Smooth muscle cell (in vitro differentiated cells): Measurements from ENCODE around the gene ITM2A. TPM values are rescaled to one million over a fixed set of nuclear protein-coding genes. Genes with fewer than 3 reads are reported as not detected.

Experiments used
- DNase-seq: peaks from one replicate; lab custom pipeline; 2025; ENCODE audit not compliant: unreplicated experiment; lab: John Stamatoyannopoulos, UW
- H2AFZ ChIP-seq: fragments of 200-600 bp; sonication (generic); 2 replicates; pipeline ENCODE4 v1.6.0; 2016; ENCODE audit warnings: antibody characterized with exemption, low read depth, mild to moderate bottlenecking
- H3F3A ChIP-seq: fragments of 200-600 bp; sonication (generic); 2 replicates; pipeline ENCODE4 v1.6.0; 2017; ENCODE audit warnings: antibody characterized with exemption, low read depth
- H3K27ac ChIP-seq: fragments of 200-600 bp; sonication (generic); 2 replicates; pipeline ENCODE4 v1.5.1; 2016; ENCODE audit warnings: low read depth, mild to moderate bottlenecking
- H3K27me3 ChIP-seq: fragments of 200-600 bp; sonication (generic); 2 replicates; pipeline ENCODE4 v1.6.1; 2016; ENCODE audit warnings: low read depth, mild to moderate bottlenecking
- H3K36me3 ChIP-seq: fragments of 200-600 bp; sonication (generic); 2 replicates; pipeline ENCODE4 v1.5.1; 2016; ENCODE audit warnings: low read depth
- H3K4me1 ChIP-seq: fragments of 200-600 bp; sonication (generic); 2 replicates; pipeline ENCODE4 v1.5.1; 2016; ENCODE audit warnings: low read depth
- H3K4me2 ChIP-seq: fragments of 200-600 bp; sonication (generic); 2 replicates; pipeline ENCODE4 v1.6.0; 2016; ENCODE audit warnings: mild to moderate bottlenecking
- H3K4me3 ChIP-seq: fragments of 200-600 bp; sonication (generic); 2 replicates; pipeline ENCODE4 v1.5.1; 2016; ENCODE audit warnings: mild to moderate bottlenecking
- H3K79me2 ChIP-seq: fragments of 200-600 bp; sonication (generic); 2 replicates; pipeline ENCODE4 v1.6.0; 2016; ENCODE audit warnings: low read depth, mild to moderate bottlenecking
- H3K9ac ChIP-seq: fragments of 200-600 bp; sonication (generic); 2 replicates; pipeline ENCODE4 v1.6.0; 2016; ENCODE audit warnings: low read depth
- H3K9me3 ChIP-seq: fragments of 200-600 bp; sonication (generic); replicated peaks from 2 replicates; pipeline ENCODE4 v1.5.1; 2016; ENCODE audit warnings: low read depth
- H4K20me1 ChIP-seq: fragments of 200-600 bp; sonication (generic); 2 replicates; pipeline ENCODE4 v1.6.0; 2016; ENCODE audit warnings: low read depth
- CTCF ChIP-seq: fragments of 200-600 bp; sonication (generic); IDR thresholded peaks from 2 replicates; pipeline ENCODE4 v1.5.1; 2017; ENCODE audit warnings: borderline replicate concordance, mild to moderate bottlenecking, antibody characterized with exemption; ENCODE audit not compliant: insufficient read depth, poor library complexity, severe bottlenecking
- WGBS: methylation state at CpG from one replicate; pipeline ENCODE4 v1.1.7; 2016; ENCODE audit warnings: low lambda C conversion rate; 5-methylcytosine and 5-hydroxymethylcytosine counted together
- polyA plus RNA-seq: library from polyadenylated mRNA; unstranded; fragments of >200 nt; fragmentation: Nextera tagmentation; extraction: Ambion mirVana; gene quantifications from 2 replicates; pipeline ENCODE4 v1.2.1, GENCODE V29; 2016
- total RNA-seq: library from RNA; depleted of rRNA; stranded (reverse); fragments of >200 nt; gene quantifications from 2 replicates; pipeline ENCODE4 v1.2.3, GENCODE V29; 2014

Gene ITM2A
- total and polyA plus RNA-seq, 2 experiments from 2014 or later, result 1.5 to 1.9 TPM

- Histone ChIP-seq H3K4me3 (no peak overlapping the region), H3K4me2 (no peak overlapping the region), H3K27me3 (no peaks in the 10 kb centered on the region), H4K20me1 (no peaks in the 10 kb centered on the region), H3K36me3 (no peaks in the 10 kb centered on the region), H3F3A (no peaks in the 10 kb centered on the region), H3K9me3 (peaks cover 3% of the 10 kb centered on the region), H2AFZ (no peak overlapping the region), H3K27ac (no peak overlapping the region), H3K4me1 (no peaks in the 10 kb centered on the region), H3K79me2 (no peaks in the 10 kb centered on the region), H3K9ac (no peak overlapping the region)
- WGBS, result 61% methylated on average over 2 of the region's 2 CpGs
- no peak for TF ChIP-seq CTCF
- no peak for DNase-seq
Measured at GRCh38 chrX:79375340-79375739, 8.2 kb upstream of the ITM2A start.

GRCh38 chrX:79371640-79372039 lies 4.5 kb upstream of the ITM2A start:
- no peaks in the 10 kb centered on the region for H3F3A ChIP-seq
- no peak for TF ChIP-seq CTCF
- H3K9me3 ChIP-seq, result peaks cover 3% of the 10 kb centered on the region
- H3K79me2 ChIP-seq, result no peaks in the 10 kb centered on the region
- no peaks in the 10 kb centered on the region for H3K27me3 ChIP-seq
- 68% methylated on average over 1 of the region's 1 CpG for WGBS
- no peaks in the 10 kb centered on the region for H3K4me1 ChIP-seq
- no peak overlapping the region for H3K4me2 ChIP-seq
- H2AFZ ChIP-seq, result no peak overlapping the region
- H3K4me3 ChIP-seq, result no peak overlapping the region
- no peak overlapping the region for H3K9ac ChIP-seq
- no peaks in the 10 kb centered on the region for H3K36me3 ChIP-seq
- no peaks in the 10 kb centered on the region for H4K20me1 ChIP-seq
- H3K27ac ChIP-seq, result no peak overlapping the region
- no peak for DNase-seq

GRCh38 chrX:79371101-79371500 lies 4.0 kb upstream of the ITM2A start:
- Histone ChIP-seq H2AFZ (no peak overlapping the region), H3K36me3 (no peaks in the 10 kb centered on the region), H3K9ac (no peak overlapping the region), H3K79me2 (no peaks in the 10 kb centered on the region), H4K20me1 (no peaks in the 10 kb centered on the region), H3K27me3 (no peaks in the 10 kb centered on the region), H3K4me1 (no peaks in the 10 kb centered on the region), H3K4me2 (no peak overlapping the region), H3F3A (no peaks in the 10 kb centered on the region), H3K4me3 (no peak overlapping the region), H3K27ac (no peak overlapping the region), H3K9me3 (peaks cover 3% of the 10 kb centered on the region)
- WGBS, result 31% methylated on average over 2 of the region's 2 CpGs
- DNase-seq, result no peak
- no peak for TF ChIP-seq CTCF

- no peaks in the 10 kb centered on the region for H4K20me1 ChIP-seq
- no peak overlapping the region for H3K27ac ChIP-seq
- no peak overlapping the region for H2AFZ ChIP-seq
- no peaks in the 10 kb centered on the region for H3K79me2 ChIP-seq
- TF ChIP-seq CTCF, result no peak
- H3K9me3 ChIP-seq, result no peaks in the 10 kb centered on the region
- 94% methylated on average over 1 of the region's 1 CpG for WGBS
- H3K4me3 ChIP-seq, result no peak overlapping the region
- no peak overlapping the region for H3K9ac ChIP-seq
- H3K27me3 ChIP-seq, result no peaks in the 10 kb centered on the region
- H3K4me2 ChIP-seq, result no peak overlapping the region
- DNase-seq, result no peak
- no peaks in the 10 kb centered on the region for H3K36me3 ChIP-seq
- H3K4me1 ChIP-seq, result no peaks in the 10 kb centered on the region
- H3F3A ChIP-seq, result no peaks in the 10 kb centered on the region
Measured at GRCh38 chrX:79369871-79370270, 2.7 kb upstream of the ITM2A start.
